ENCODE data around the gene ZNF821.
"Not testable (repeated sequence)": the region's sequence is repeated elsewhere in the genome, so short reads cannot be mapped to it uniquely, and the experiment has no call there.

Gene ZNF821

DNA sequence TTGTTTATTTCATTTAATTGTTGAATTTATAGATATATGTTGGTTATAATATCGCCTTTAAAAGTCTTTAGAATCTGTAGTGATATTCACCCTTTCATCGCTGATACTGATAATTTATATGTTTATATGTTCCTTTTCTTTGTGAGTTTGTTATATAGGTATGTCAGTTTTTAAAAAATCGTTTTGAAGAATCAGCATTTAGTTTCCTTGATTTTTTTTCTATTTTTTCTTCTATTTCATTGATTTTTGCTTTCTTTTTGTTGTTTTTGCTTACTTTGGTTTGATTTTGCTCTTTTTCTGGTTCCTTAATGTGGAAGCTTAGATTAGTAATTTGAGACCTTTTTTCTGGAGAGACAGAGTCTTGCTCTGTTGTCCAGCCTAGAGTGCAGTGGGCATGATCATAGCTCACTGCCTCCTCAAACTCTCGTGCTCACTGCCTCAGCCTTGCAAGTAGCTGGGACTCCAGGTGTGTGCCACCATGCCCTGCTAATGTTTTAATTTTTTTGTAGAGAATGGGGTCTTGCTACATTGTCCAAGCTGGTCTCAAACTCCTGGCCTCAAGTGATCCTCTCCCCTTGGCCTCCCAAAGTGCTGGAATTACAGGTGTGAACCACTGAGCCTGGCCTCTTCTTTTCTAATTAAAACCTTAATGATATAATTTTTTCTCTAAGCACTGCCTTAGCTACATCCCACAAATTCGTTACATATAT is 18.8 kb upstream of the ZNF821 start:
- no peak for DNase-seq (ENCODE audit: low read depth in 2 of 3, low spot score in 2 of 3)

DNA sequence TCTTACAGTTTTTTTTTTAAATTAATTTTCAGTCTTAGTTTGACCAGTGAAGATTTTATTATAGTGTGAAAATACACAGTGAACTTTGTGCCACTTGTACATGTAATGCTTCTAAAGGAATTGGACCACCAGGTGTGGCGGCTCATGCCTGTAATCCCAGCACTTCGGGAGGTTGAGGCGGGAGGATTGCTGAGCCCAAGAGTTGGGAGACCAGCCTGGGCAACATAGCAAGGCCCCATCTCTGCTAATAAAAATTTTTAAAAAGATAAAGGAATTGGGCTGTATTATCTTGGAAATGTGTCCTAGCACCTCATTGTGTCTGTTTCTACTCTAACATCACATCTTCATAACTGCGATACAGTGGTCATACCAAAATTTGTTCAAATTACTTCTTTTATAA is 15.2 kb upstream of the ZNF821 start:
- DNase-seq (ENCODE audit: low read depth in 2 of 3, low spot score in 2 of 3), result no peak

- DNase-seq (ENCODE audit: low read depth in 2 of 3, low spot score in 2 of 3), result no peak
Observed at GRCh38 chr16:71896764-71897368, 12.9 kb upstream of the ZNF821 start.

- DNase-seq (ENCODE audit: low read depth in 2 of 3, low spot score in 2 of 3), result no peak
Observed at GRCh38 chr16:71895679-71896365, 11.8 kb upstream of the ZNF821 start.

DNA sequence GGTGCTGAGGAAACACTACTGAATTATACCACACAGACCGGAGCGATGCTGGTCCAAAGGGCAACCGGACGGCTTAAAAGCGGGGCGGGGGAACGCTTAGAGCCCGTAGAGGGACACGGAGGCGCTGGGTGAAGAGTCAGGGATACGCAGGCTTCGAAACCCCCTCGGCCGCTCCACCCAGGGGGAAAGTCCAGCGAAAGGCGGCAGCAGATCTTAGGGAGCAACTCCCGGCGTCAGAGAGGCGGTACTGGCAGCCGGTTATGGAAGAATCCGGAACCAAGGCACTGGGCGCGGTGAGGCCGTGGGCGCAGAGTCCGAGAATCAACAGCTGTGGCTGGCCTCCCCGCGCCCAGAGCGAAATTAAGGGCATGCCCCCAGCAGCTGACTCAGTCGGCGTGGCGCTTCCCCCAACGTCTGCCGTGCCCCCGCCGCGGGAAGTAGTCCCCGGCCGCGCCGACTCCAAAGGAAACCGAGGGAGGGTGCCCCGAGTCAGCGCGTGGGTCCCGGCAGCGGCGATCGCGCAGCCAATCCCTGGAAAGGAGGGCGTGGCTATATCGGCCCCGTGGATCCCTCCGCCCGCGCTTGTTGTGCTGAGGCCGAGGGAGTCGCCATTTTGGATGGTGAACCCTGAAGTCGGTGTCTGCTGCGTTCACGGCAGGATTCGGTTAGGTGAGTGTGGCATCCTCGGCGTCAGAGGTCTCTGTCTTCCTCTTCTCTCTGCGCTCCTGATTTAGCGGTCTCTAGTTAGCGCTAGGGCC is 11.1 kb upstream of the ZNF821 start, which contains the start of gene IST1:
Gene IST1, plus strand, starts transcription at position 611 of the 758 bp plus-strand sequence. CDS start 20,110 bp downstream, outside the sequence.
- peak; percentile 86 to 97 (median 96) for DNase-seq (ENCODE audit: low read depth in 2 of 3, low spot score in 2 of 3)

- no peak for DNase-seq (ENCODE audit: low read depth in 2 of 3, low spot score in 2 of 3)
Observed at GRCh38 chr16:71894229-71894920, 10.4 kb upstream of the ZNF821 start.

GRCh38 chr16:71893888-71894228 is 9.9 kb upstream of the ZNF821 start:
- DNase-seq (ENCODE audit: low read depth in 2 of 3, low spot score in 2 of 3), result no peak

DNA sequence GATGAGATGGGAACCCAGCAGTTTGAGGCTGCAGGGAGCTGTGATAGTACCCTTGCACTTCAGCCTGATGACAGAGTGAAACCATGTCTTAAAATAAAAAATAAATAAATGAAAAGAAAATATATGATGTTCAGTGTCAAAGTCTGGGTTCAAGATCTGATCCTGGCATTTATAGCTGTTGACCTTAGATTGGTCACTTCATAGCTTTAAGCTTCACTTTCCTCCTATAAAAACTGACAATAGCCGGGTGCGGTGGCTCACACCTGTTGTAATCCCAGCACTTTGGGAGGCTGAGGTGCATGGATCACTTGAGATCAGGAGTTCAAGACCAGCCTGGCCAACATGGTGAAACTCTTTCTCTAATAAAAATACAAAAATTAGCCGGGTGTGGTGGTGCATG is 5.2 kb upstream of the ZNF821 start:
- DNase-seq (ENCODE audit: low read depth in 2 of 3, low spot score in 2 of 3), result no peak

GRCh38 chr16:71885261-71885650 is 1.3 kb upstream of the ZNF821 start:
- DNase-seq (ENCODE audit: low read depth in 2 of 3, low spot score in 2 of 3), result no peak

DNA sequence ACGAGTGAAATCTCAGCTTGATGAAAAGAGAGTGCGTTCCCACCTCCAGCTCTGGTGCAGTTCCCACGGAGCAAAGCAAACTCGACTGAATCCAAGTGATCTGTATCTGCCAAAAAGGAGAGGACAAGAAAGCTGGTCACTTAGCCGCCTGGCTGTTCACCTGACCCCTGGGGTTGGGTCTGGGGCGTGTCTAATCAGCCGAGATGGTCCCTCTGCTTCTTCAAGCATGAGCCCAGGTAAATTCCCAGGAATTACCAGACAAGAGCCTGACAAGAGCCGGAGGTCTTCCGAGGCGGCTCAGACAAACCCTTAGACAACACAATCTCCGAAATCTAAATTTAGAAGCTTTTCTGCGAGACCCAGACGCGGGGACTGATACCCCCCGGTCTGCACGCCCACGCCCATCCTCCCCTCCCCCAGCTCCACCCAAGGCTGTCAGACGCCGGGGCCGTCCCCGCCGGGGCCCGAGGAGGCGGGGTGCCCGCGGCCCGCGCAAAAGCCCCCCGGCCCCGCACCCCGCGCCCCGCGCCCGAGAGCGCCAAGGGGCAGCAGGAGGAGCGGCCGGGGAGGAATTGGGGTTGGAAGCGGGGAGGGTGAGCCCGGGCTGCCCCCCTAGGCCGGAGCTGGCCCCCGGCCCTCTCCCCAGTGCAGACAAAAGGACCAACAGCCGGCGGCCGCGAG is 674 bp downstream of the ZNF821 start:
- DNase-seq (ENCODE audit: low read depth in 2 of 3, low spot score in 2 of 3), result peak; percentile 14 to 22 (median 18)

DNA sequence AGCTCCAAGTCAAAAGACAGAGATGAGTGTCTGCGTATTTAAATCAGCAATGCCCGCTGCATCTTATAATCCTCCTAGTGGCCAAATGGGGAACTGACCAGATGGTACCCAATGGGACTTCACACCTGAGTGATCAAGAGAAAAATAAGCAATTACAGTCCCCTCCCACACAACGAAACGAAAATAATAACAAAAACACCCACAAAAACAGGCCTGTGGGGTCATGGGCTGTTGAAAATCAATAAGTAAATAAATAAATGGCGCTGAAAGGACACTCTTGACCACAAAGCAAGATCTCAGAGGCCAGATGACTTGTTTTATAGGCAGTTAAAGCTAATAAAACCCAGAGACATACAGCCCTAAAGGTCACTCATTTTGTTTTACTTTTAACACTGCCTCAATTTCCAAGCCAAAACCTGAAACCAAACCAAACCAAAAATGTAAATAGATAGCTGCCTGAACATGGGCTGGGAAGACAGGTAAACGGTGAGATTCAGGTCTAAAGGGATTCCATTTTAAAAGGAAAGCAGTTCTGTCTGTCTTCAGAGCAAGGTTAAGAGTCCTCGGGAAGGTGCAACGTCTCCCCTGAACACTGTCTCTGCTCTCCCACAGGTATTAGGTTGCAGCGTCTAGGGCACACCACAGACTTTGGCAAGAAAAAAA is 1.3 kb downstream of the ZNF821 start:
- DNase-seq (ENCODE audit: low read depth in 2 of 3, low spot score in 2 of 3), result peak; percentile 15 to 68 (median 24)

- no peak for DNase-seq (ENCODE audit: low read depth in 2 of 3, low spot score in 2 of 3)
Observed at GRCh38 chr16:71880176-71880575, 3.8 kb downstream of the ZNF821 start.

DNA sequence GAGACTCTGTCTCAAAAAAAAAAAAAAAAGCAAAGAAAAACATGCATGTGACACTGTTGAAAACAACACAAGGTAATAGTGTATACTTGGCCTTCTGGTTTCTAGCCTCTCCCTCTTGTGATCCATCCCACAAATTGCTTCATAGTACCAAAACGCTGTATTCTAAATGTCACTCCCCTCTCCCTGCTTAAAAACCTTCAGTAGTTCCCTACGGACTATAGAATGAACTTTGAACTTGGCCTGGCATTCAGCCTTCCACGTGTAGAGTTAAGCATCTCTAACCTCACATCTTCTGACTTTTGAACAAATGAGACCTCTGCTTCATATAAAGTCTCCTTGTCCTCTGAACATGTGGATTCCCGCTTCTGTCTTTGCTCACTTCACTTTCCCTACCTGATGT is 5.1 kb downstream of the ZNF821 start:
- no peak for DNase-seq (ENCODE audit: low read depth in 2 of 3, low spot score in 2 of 3)

DNA sequence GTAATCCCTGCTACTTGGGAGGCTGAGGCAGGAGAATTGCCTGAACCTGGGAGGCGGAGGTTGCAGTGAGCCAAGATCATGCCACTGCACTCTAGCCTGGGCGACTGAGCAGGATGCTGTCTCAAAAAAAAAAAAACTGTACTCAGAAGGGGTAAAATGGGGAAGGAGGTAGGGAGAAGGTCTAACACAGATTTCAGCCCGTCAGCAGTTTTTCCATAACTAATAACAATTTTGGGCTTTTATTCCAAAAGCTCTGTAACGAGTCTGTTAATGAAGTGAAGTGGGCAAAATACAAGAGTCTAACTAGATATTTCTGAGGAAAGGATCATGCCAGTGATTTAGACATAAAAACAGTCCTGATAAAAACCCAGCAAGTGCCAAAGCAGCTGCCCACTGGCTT is 10.8 kb downstream of the ZNF821 start:
- no peak for DNase-seq (ENCODE audit: low read depth in 2 of 3, low spot score in 2 of 3)

DNA sequence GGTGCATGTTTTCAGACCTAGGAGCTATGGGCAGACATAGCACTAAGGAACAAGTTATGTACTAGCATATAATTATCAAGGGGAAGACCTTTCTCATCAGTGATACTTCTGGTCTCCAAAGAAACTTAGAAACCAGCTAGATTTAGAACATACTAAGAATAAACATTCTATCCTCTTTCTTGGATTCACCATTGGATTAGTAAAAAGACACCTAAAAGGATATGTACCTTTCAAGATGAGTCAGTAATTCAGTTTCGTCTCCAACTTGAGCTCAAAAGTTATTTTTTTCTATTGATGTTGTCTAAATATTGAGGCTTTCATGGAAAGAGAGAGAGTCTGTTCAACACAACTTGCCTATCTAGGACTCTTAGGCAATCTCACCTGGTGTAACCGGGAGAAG is 13.2 kb downstream of the ZNF821 start:
- DNase-seq (ENCODE audit: low read depth in 2 of 3, low spot score in 2 of 3), result no peak

DNA sequence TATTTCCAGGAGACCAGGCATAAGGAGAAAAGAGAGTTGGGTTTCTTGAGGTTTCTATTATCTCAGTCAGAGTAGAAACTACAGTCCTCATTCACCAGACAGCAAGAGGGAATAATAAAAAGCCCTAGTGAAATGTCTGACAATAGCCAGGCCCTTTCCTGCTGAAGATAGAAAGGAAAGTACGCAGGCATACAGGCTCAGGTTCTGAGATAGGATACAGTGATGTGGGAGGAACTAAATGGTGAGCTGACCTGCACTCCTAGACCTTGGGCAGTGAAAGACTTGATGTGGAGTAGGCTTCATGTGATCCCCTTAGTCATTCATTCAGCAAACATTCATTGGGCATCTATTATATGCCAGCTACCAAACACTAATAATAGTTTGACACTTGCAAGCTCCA is 14.9 kb downstream of the ZNF821 start:
- no peak for DNase-seq (ENCODE audit: low read depth in 2 of 3, low spot score in 2 of 3)

- no peak for DNase-seq (ENCODE audit: low read depth in 2 of 3, low spot score in 2 of 3)
Observed at GRCh38 chr16:71867939-71868338, 16.0 kb downstream of the ZNF821 start.

- not testable (repeated sequence) for DNase-seq (ENCODE audit: low read depth in 2 of 3, low spot score in 2 of 3)
Observed at GRCh38 chr16:71867175-71867574, 16.8 kb downstream of the ZNF821 start.

DNA sequence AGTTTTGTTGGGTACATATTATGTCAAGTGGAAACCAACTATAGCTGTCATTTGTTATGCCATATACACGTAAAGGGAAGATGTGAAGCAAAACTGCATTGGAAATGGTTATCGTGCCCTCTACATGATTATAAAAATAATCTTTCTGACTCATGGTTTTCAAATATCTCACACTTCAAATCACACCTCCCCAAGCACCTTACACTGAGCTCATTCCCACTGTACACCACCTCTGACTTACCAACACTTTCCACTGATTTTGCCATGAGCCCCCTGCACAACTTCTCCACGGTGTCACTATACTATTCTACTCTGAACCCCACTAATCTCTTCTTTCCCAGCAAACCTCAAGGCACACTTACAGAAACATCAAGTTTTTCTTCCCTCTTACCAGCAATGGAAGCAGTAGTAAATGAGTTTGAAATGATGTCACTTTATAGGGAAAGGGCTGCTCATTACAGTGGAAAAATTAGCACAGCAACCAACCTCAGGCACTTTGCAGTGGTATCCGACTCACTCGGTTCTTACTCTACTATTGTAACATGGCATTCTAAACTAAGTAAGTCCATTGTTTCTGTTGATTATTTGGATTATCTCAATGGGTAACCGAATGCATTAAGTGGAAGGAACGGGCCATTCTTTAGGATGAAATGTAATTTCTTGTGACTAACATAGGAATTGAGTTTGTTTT is 18.7 kb downstream of the ZNF821 start:
- no peak for DNase-seq (ENCODE audit: low read depth in 2 of 3, low spot score in 2 of 3)

All from activated CD8-positive, alpha-beta memory T cell treated with anti-CD3 and anti-CD28 coated beads for 48 hours (primary cell).